Skeletal muscle tissue (tissue), 4 donors: Measurements from ENCODE around the gene DEPDC5. TPM values are rescaled to one million over a fixed set of nuclear protein-coding genes. Genes with fewer than 3 reads are reported as not detected.
"Not testable (repeated sequence)": the region's sequence is repeated elsewhere in the genome, so short reads cannot be mapped to it uniquely, and the experiment has no call there.

ENCODE experiments used
- H3K27ac ChIP-seq: one replicate; pipeline ENCODE4 v1.7.0; 2013; ENCODE audit warnings: mild to moderate bottlenecking, low read depth, low read length, inconsistent platforms
- H3K27me3 ChIP-seq, 3 donors: one replicate each; pipeline ENCODE4 v1.7.0; 2013; ENCODE audit warnings: low read length in 3 of 3; ENCODE audit not compliant: control insufficient read depth in 3 of 3, insufficient read depth in 3 of 3
- H3K36me3 ChIP-seq, 3 donors: one replicate each; pipeline ENCODE4 v1.7.0; 2013; ENCODE audit warnings: low read length in 3 of 3; ENCODE audit not compliant: control insufficient read depth in 3 of 3, insufficient read depth in 3 of 3
- H3K4me1 ChIP-seq, 3 donors: one replicate each; pipeline ENCODE4 v1.7.0; 2013; ENCODE audit warnings: low read length in 3 of 3, mild to moderate bottlenecking in 3 of 3; ENCODE audit not compliant: control insufficient read depth in 3 of 3, insufficient read depth in 3 of 3
- H3K4me3 ChIP-seq, 3 donors: one replicate each; pipeline ENCODE4 v1.7.0; 2013; ENCODE audit warnings: low read length in 3 of 3
- H3K9ac ChIP-seq, 3 donors: one replicate each; pipeline ENCODE4 v1.7.0; 2013; ENCODE audit warnings: low read length in 3 of 3, mild to moderate bottlenecking in 3 of 3, moderate library complexity in 2 of 3, low read depth in 1 of 3
- H3K9me3 ChIP-seq, 3 donors: one replicate each; pipeline ENCODE4 v1.7.0; 2013; ENCODE audit warnings: low read length in 3 of 3; ENCODE audit not compliant: control insufficient read depth in 3 of 3
- total RNA-seq: library from RNA; depleted of rRNA; stranded (reverse); fragments of >200 nt; gene quantifications from one replicate; pipeline ENCODE4 v1.2.3, GENCODE V29; 2014
- donor health status: Osteomylitis.

The DEPDC5 gene
- total RNA-seq: 14.1 TPM

DNA sequence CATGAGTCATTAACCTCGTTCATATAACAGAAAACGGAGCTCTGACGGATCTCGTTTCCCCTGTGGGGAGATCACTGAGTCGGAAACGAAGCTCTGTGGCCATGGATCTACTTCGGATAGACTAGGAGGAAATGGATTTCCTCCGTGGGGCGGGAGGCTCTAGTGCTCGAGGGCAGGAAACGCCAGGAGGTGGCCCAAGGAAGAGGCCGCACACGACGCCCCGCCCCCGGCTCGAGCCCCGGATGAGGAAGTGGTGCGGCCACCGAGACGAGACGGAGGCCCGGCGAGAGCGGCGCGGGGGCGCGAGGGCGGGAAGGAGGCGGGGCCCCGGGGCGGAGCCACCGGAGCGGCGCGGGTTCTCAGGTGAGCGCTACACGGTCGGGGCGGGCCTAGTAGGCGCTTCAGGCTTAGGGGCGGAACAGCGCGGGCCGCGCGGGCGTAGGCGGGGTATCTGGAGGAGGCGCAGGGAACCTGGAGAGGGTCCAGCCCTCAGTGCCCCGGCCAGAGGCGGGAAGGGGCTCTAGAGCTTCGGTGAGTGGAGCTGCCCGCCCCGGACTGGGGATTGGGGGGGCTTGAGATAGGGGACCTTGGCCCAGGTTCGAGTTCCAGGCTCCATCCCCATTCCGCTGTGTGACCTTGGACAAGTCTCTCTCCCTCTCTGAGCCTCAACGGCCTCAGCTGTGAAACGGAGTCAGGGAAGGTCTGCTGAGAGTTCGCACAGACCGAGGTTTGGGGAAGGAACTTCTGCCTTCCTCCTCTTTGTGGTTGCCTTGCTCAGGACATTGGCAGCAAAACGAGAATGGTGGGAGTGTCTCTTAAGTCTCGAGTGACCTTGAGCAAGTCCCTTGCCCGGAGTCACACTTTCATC, at the start of gene DEPDC5:
Gene DEPDC5 (plus strand): TSS at position 386 of the 868 bp plus-strand sequence. CDS start 903 bp downstream, outside the sequence.
- no peaks in the 10 kb centered on the region for H3K9me3 ChIP-seq
- peaks cover 28 to 41% (median 31%) of the 10 kb centered on the region in 3 donors for H3K4me1 ChIP-seq
- peak within 1 kb of the TSS; percentile 93 to 95 (median 95) for H3K4me3 ChIP-seq
- peak within 1 kb of the TSS; percentile 96 for H3K27ac ChIP-seq
- H3K36me3 ChIP-seq: peaks cover 4 to 6% (median 5%) of the 10 kb centered on the region in 3 donors
- no peaks in the 10 kb centered on the region for H3K27me3 ChIP-seq
- H3K9ac ChIP-seq: peak within 1 kb of the TSS; percentile 94 to 99 (median 98)

DNA sequence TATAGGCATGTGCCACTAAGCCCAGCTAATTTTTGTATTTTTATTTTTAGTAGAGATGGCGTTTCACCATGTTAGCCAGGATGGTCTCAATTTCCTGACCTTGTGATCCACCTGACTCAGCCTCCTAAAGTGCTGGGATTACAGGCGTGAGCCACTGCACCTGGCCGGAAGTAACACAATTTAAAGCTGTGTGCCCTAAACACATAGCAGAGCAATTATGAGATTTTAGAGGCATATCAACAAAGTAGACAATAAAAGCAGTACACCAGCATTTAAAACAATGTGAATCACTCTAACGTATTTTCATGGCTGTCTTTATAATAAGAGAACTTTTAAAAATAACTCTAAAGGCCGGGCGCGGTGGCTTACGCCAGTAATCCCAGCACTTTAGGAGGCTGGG, 46.3 kb upstream of the DEPDC5 start:
- Histone ChIP-seq H3K27ac (no peak overlapping the region), H3K4me3 (no peak overlapping the region), H3K4me1 (no peaks in the 10 kb centered on the region), H3K36me3 (peaks cover 21 to 29% (median 23%) of the 10 kb centered on the region in 3 donors), H3K9ac (no peak overlapping the region), H3K27me3 (no peaks in the 10 kb centered on the region), H3K9me3 (no peaks in the 10 kb centered on the region)

DNA sequence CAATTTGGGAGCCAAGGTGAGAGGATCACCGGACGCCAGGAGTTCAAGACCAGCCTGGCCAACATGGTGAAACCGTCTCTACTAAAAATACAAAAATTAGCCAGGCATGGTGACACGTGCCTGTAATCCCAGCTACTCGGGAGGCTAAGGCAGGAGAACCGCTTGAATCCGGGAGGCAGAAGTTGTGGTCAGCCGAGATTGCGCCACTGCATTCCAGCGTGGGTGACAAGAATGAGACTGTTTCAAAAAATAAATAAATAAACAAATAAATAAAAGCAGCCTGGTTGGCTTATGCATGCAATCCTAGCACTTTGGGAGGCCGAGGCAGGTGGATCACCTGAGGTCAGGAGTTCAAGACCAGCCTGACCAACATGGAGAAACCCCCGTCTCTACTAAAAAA, 42.6 kb upstream of the DEPDC5 start:
- H3K36me3 ChIP-seq: peaks cover 26 to 38% (median 37%) of the 10 kb centered on the region in 3 donors
- H3K27ac ChIP-seq: not testable (repeated sequence)

DNA sequence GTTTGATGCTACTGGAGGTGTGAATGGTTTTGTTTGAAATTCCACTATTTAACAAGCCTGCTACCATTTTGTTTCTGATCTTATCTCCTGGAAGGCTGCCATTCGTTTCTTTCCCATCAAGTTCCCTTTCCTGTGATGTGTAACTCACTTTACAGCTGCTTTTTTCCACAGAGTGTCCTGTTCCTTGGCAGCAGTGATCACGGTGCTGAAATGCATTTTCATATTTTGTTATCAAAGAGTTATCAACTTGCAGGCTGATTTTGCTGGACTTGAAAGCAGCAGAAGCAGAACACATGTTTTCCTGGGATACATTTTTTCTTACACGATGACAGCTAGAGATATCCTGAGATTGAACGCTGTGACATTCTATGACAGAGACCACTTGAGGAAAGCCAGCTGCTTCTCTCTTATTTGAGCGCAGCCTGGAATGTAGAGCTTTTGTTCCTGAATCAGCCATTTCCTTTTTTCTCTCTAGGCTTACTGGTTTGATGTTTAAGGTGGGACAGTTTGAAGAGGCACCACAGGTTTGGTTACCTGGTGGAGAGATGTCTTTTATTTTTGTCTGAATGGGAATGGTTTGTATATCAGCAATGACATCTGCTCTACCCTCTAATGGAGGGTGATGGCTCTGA, 38.6 kb upstream of the DEPDC5 start:
- Histone ChIP-seq H3K27ac (no peak overlapping the region), H3K4me3 (no peak overlapping the region), H3K9me3 (no peaks in the 10 kb centered on the region), H3K9ac (no peak overlapping the region), H3K27me3 (no peaks in the 10 kb centered on the region), H3K36me3 (peaks cover 32 to 47% (median 46%) of the 10 kb centered on the region in 3 donors), H3K4me1 (no peaks in the 10 kb centered on the region)

More for the DNA sequence above, 42.6 kb upstream of the DEPDC5 start:
- H3K4me1 ChIP-seq, H3K9ac ChIP-seq, H3K9me3 ChIP-seq, H3K27me3 ChIP-seq, H3K4me3 ChIP-seq: not testable (repeated sequence)

DNA sequence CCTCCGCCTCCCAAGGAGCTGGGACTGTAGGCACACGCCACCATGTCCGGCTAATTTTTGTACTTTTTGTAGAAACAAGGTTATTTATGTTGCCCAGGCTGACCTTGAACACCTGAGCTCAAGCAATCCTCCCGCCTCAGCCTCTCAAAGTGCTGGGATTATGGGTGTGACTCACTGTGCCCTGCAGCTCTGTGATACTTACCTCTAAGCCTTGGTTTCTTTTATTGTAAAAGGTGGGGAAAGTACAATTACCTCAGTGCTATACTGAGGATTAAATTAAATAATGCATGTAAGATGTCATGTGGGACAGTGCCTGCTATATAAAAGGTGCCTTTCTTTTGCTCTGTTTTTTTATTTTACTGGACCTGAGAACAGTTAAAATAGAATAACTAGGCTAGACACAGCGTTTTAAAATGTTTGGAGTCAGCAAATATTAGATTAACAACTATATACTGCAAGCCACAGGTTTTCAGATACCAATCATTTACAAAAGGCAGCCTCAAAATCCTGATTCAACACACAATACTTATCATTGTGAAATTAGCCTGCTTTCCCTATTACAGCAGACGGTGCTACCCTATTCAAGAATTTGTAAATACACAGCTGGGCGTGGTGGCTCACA, 33.9 kb upstream of the DEPDC5 start:
- Histone ChIP-seq H3K27me3 (no peaks in the 10 kb centered on the region), H3K4me1 (no peaks in the 10 kb centered on the region), H3K36me3 (peaks cover 21 to 45% (median 42%) of the 10 kb centered on the region in 3 donors), H3K4me3 (no peak overlapping the region), H3K27ac (no peak overlapping the region), H3K9me3 (no peaks in the 10 kb centered on the region), H3K9ac (no peak overlapping the region)

DNA sequence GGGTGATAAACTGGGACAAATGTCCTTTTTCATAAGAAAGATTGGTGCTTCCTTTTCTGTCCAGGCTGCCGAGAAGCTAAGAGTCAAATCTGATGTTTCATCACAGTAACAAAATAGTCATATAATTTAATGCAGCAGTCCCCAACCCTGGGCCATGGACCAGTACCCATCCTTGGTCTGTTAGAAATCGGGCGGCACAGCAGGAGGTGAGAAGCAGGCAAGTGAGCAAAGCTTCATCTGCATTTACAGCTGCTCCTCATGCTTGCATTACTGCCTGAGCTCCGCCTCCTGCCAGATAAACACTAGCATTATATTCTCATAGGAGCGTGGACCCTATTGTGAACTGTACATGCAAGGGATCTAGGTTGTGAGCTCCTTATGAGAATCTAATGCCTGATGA, 30.1 kb upstream of the DEPDC5 start:
- H3K27me3 ChIP-seq: no peaks in the 10 kb centered on the region
- peaks cover 12 to 26% (median 20%) of the 10 kb centered on the region in 3 donors for H3K36me3 ChIP-seq
- no peak overlapping the region for H3K27ac ChIP-seq
- no peak overlapping the region for H3K4me3 ChIP-seq
- no peak overlapping the region for H3K9ac ChIP-seq
- H3K4me1 ChIP-seq: peaks cover 0 to 5% (median 3%) of the 10 kb centered on the region in 3 donors
- no peaks in the 10 kb centered on the region for H3K9me3 ChIP-seq

DNA sequence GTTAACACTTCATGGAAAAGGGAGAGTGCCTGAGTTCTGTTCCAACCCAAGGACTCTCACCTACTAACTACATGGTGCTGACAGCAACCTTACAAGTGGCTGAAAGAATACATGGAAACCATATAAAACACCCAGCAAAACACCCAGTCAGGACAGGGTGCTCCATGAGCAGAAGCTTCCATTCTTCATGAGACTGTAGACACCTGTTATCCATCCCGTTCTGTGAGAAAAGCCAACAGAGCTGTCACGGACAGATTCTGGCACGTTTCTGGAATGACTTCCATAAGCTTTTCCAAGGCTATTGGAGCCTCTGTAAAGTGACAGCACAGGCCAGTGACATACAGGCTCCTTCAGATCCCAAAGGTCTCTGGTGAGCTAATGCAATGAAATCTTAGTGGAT, 27.1 kb upstream of the DEPDC5 start:
- H3K36me3 ChIP-seq: peaks cover 10 to 23% (median 18%) of the 10 kb centered on the region in 3 donors
- peak overlapping the region in 1 of 3 donors; percentile 33 for H3K9ac ChIP-seq
- no peak overlapping the region for H3K4me3 ChIP-seq
- H3K27ac ChIP-seq: no peak overlapping the region
- peaks cover 0 to 6% (median 5%) of the 10 kb centered on the region in 3 donors for H3K4me1 ChIP-seq
- no peaks in the 10 kb centered on the region for H3K27me3 ChIP-seq
- H3K9me3 ChIP-seq: no peaks in the 10 kb centered on the region

DNA sequence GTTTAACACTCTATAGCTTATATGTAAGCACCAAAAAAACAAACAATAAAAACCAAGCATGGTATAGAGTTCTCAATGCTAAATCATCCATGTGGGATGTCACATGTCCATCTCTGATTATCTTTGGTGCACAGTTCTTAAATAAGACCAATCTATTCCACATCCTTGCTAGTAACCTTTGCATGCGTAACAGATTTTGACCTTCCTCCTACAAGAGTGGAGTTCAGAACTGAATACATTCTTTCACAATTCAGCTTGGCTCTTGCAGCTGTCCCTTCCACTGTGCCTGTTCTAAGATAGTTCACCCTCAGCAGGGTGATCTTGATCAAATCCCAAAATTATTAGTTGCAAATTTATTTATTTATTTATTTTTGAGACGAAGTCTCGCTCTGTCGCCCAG, 25.0 kb upstream of the DEPDC5 start:
- Histone ChIP-seq H3K4me1 (peaks cover 0 to 6% (median 5%) of the 10 kb centered on the region in 3 donors), H3K9me3 (no peaks in the 10 kb centered on the region), H3K36me3 (peaks cover 6 to 11% (median 8%) of the 10 kb centered on the region in 3 donors), H3K9ac (no peak overlapping the region), H3K27me3 (no peaks in the 10 kb centered on the region), H3K27ac (no peak overlapping the region), H3K4me3 (no peak overlapping the region)

DNA sequence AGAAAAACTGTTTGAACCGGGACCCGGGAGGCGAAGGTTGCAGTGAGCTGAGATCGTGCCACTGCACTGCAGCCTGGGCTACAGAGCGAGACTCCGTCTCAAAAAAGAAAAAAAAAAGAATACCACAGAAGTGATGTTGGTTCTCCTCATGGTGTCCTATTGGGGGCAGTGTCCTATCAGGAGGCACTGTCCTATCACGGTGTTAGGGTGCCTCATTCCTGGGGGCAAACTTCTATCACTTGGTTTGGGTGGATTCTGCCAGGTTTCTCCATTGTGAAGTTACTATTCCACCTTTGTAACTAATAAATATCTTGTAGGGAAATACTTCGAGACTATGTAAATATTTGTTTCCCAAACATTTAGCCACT, 23.5 kb upstream of the DEPDC5 start:
- Histone ChIP-seq H3K27ac (no peak overlapping the region), H3K4me3 (no peak overlapping the region), H3K4me1 (peaks cover 0 to 6% (median 5%) of the 10 kb centered on the region in 3 donors), H3K9ac (no peak overlapping the region), H3K36me3 (peaks cover 0 to 3% (median 3%) of the 10 kb centered on the region in 3 donors), H3K27me3 (no peaks in the 10 kb centered on the region), H3K9me3 (no peaks in the 10 kb centered on the region)
